Karpas-422 (cell line): Measurements from ENCODE around the gene EIF4ENIF1. TPM values are rescaled to one million over a fixed set of nuclear protein-coding genes. Genes with fewer than 3 reads are reported as not detected.
"Not testable (repeated sequence)": the region's sequence is repeated elsewhere in the genome, so short reads cannot be mapped to it uniquely, and the experiment has no call there.

Experiments used
- DNase-seq: peaks from one replicate; pipeline ENCODE4 v3.0.0-alpha.2; 2015
- H2AFZ ChIP-seq: fragments of 200-600 bp; sonication (generic); 2 replicates; pipeline ENCODE4 v1.6.1; 2014; ENCODE audit warnings: antibody characterized with exemption, low read length, mixed read lengths
- H3K27ac ChIP-seq: fragments of 200-600 bp; sonication (generic); 2 replicates; pipeline ENCODE4 v1.5.1; 2014; ENCODE audit warnings: mild to moderate bottlenecking, low read length, moderate library complexity
- H3K27me3 ChIP-seq: fragments of 200-600 bp; sonication (generic); 2 replicates; pipeline ENCODE4 v1.6.1; 2014; ENCODE audit warnings: low read length, mixed read lengths
- H3K36me3 ChIP-seq: fragments of 200-600 bp; sonication (generic); 2 replicates; pipeline ENCODE4 v1.6.1; 2014; ENCODE audit warnings: low read length, mixed read lengths; ENCODE audit not compliant: insufficient read depth
- H3K4me1 ChIP-seq: fragments of 200-600 bp; sonication (generic); 2 replicates; pipeline ENCODE4 v1.6.1; 2014; ENCODE audit warnings: mild to moderate bottlenecking, low read length, mixed read lengths
- H3K4me2 ChIP-seq: fragments of 200-600 bp; sonication (generic); 2 replicates; pipeline ENCODE4 v1.6.1; 2014; ENCODE audit warnings: low read length, low read depth, mild to moderate bottlenecking; ENCODE audit not compliant: poor library complexity, severe bottlenecking
- H3K4me3 ChIP-seq: fragments of 200-600 bp; sonication (generic); 2 replicates; pipeline ENCODE4 v1.5.1; 2014; ENCODE audit warnings: mild to moderate bottlenecking, antibody characterized with exemption, low read length, mixed read lengths
- H3K79me2 ChIP-seq: fragments of 200-600 bp; sonication (generic); 2 replicates; pipeline ENCODE4 v1.6.1; 2014; ENCODE audit warnings: mild to moderate bottlenecking, low read length, mixed read lengths
- H3K9ac ChIP-seq: fragments of 200-600 bp; sonication (generic); 2 replicates; pipeline ENCODE4 v1.6.0; 2014; ENCODE audit warnings: low read length
- H3K9me2 ChIP-seq: fragments of 200-600 bp; sonication (generic), shearing (Covaris generic); replicated peaks from 2 replicates; pipeline ENCODE4 v1.6.0; 2014; ENCODE audit warnings: mild to moderate bottlenecking, low read length, moderate library complexity; ENCODE audit not compliant: insufficient read depth
- H3K9me3 ChIP-seq: fragments of 300-700, 200-600 bp; sonication (generic); 2 replicates; pipeline ENCODE4 v1.6.1; 2014; ENCODE audit warnings: low read length, mixed read lengths
- H4K20me1 ChIP-seq: fragments of 200-600 bp; sonication (generic); 2 replicates; pipeline ENCODE4 v1.6.1; 2014; ENCODE audit warnings: mild to moderate bottlenecking, antibody characterized with exemption, low read length, low read depth; ENCODE audit not compliant: insufficient read depth
- total RNA-seq: library from RNA; depleted of rRNA; stranded (reverse); fragments of >200 nt; shearing (Covaris generic); gene quantifications from 2 replicates; pipeline ENCODE4 v1.2.3, GENCODE V29; 2014; ENCODE audit warnings: low replicate concordance; rRNA removed

EIF4ENIF1 gene
- 25.4 and 36.1 TPM in 2 replicates for total RNA-seq

DNA sequence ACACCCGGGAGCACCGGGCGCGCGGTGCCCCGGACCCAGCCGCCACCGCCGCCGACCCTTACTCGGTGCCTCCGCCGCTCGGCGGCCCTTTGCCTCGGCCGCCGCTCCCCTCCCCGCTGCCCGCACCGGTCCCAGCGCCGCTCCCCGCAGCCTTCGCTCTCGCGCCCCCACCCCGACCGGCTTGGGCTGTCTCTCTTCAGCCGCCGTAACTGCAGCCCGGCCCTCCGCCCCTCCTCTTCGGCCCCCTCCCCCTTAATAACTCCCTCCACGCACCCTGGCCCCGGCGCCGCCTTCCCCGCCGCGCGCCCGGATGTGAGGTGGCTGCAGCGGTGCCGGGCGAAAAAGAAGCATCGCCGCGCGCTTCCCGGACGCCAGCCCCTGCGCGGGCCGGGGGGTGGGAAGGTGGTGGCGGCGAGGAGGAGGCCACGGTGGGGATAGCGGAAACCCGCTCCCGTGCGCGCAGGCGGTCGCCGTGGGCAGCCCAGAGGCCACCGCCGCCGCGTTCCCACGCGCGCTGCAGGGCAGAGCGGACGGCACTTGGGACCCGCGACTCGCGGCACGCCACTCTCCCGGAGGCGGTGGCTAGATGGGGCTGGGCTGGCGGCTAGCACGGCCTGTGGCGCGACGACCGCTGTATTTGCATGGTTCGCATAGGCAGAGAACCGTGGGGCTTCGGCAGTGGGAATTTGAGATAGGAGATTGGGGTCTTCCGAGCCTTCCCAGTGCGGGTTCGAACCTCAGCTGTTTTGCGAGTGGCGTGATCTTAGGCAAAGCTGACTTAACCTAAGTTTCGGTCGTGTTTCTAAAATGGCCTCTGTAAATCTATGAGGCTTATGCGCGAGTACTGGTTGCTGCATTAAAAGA is at the start of gene EIF4ENIF1:
TSS of gene EIF4ENIF1 (minus strand) at position 211 of the 864 bp plus-strand sequence. CDS start 1,124 bp downstream, outside the sequence.
- Histone ChIP-seq H3K9me2 (no peaks in the 10 kb centered on the region), H4K20me1 (0 out of 2 replicates have a peak, but pooled peaks cover 4% of the 10 kb centered on the region), H3K27me3 (no peaks in the 10 kb centered on the region), H3K9me3 (no peaks in the 10 kb centered on the region), H2AFZ (0 out of 2 replicates have a peak within 1 kb of the TSS, but pooled peaks have one; percentile 16), H3K27ac (peak within 1 kb of the TSS; percentile 99), H3K36me3 (peaks cover 16% of the 10 kb centered on the region), H3K4me2 (peak within 1 kb of the TSS; percentile 92), H3K79me2 (peaks cover 48% of the 10 kb centered on the region), H3K4me3 (peak within 1 kb of the TSS; percentile 94), H3K4me1 (peaks cover 51% of the 10 kb centered on the region), H3K9ac (peak within 1 kb of the TSS; percentile 87)
- peak; percentile 95 for DNase-seq

GRCh38 chr22:31538815-31539214 is 49.2 kb upstream of the EIF4ENIF1 start:
- H3K27ac ChIP-seq: no peak overlapping the region
- H3K4me2 ChIP-seq: no peak overlapping the region
- no peaks in the 10 kb centered on the region for H3K9me3 ChIP-seq
- no peak overlapping the region for H3K4me3 ChIP-seq
- no peaks in the 10 kb centered on the region for H4K20me1 ChIP-seq
- H3K36me3 ChIP-seq: peaks cover 10% of the 10 kb centered on the region
- H3K4me1 ChIP-seq: no peaks in the 10 kb centered on the region
- no peaks in the 10 kb centered on the region for H3K9me2 ChIP-seq
- H3K9ac ChIP-seq: no peak overlapping the region
- H3K27me3 ChIP-seq: no peaks in the 10 kb centered on the region
- peaks cover 24% of the 10 kb centered on the region for H3K79me2 ChIP-seq
- no peak for DNase-seq
- no peak overlapping the region for H2AFZ ChIP-seq

- Histone ChIP-seq H3K27ac (peak overlapping the region; percentile 17; the same call in 1 of the 2 replicates), H3K9me2 (no peaks in the 10 kb centered on the region), H3K4me1 (no peaks in the 10 kb centered on the region), H3K4me2 (no peak overlapping the region), H4K20me1 (no peaks in the 10 kb centered on the region), H3K36me3 (peaks cover 10% of the 10 kb centered on the region), H2AFZ (no peak overlapping the region), H3K4me3 (no peak overlapping the region), H3K27me3 (no peaks in the 10 kb centered on the region), H3K79me2 (peaks cover 20% of the 10 kb centered on the region), H3K9me3 (no peaks in the 10 kb centered on the region), H3K9ac (no peak overlapping the region)
- no peak for DNase-seq
These were observed 47.4 kb upstream of the EIF4ENIF1 start for GRCh38 chr22:31537019-31537535.

DNA sequence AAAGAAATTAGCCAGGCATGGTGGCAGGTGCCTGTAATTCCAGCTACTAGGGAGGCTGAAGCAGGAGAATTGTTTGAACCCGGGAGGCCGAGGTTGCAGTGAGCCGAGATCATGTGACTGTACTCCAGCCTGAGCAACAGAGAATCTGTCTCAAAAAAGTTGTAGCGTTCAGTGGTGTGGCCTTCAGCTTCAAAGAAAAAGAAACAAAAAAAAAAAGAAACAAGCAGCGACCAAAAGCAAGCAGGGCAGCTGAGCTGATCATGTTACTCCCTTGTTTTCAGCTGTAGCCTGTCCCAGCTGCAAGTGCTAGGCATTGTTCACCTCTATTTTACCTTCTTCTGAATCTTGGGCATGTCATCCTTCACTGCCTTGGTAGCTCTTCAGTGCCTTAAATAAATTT is 43.7 kb upstream of the EIF4ENIF1 start:
- H3K27ac ChIP-seq: no peak overlapping the region

DNA sequence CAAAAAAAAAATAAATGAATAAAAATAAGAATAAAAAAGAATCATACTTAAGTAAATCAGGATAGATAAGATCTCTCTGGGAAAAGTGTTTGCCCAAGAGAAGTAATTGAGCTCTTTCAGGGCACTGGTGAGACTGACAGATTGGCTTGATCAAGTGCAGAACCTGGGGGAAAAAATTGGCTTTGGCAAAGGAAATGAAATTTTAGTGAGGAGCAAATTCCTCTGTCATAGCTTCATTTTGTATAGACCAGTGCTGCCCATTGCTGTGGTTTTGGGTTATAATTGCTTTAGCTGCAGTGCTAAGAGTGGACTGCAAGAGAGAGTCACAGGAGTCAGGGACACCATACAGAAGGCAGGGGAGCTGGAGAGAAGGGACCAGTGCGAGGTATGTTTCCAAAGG is 42.4 kb upstream of the EIF4ENIF1 start:
- H3K27me3 ChIP-seq: no peaks in the 10 kb centered on the region
- H3K27ac ChIP-seq: no peak overlapping the region
- H3K9ac ChIP-seq: no peak overlapping the region
- peaks cover 14% of the 10 kb centered on the region for H3K36me3 ChIP-seq
- H3K4me1 ChIP-seq: no peaks in the 10 kb centered on the region
- no peak for DNase-seq
- H3K79me2 ChIP-seq: peaks cover 30% of the 10 kb centered on the region
- no peaks in the 10 kb centered on the region for H4K20me1 ChIP-seq
- H3K9me3 ChIP-seq: no peaks in the 10 kb centered on the region
- H2AFZ ChIP-seq: no peak overlapping the region
- H3K4me2 ChIP-seq: no peak overlapping the region
- no peak overlapping the region for H3K4me3 ChIP-seq
- H3K9me2 ChIP-seq: no peaks in the 10 kb centered on the region

More for the DNA sequence above, 43.7 kb upstream of the EIF4ENIF1 start:
- no peaks in the 10 kb centered on the region for H3K9me2 ChIP-seq
- no peak for DNase-seq
- no peak overlapping the region for H2AFZ ChIP-seq
- no peaks in the 10 kb centered on the region for H4K20me1 ChIP-seq
- no peak overlapping the region for H3K4me3 ChIP-seq
- H3K4me2 ChIP-seq: no peak overlapping the region
- no peaks in the 10 kb centered on the region for H3K4me1 ChIP-seq
- no peaks in the 10 kb centered on the region for H3K27me3 ChIP-seq
- no peaks in the 10 kb centered on the region for H3K9me3 ChIP-seq
- H3K79me2 ChIP-seq: peaks cover 20% of the 10 kb centered on the region
- peaks cover 14% of the 10 kb centered on the region for H3K36me3 ChIP-seq
- no peak overlapping the region for H3K9ac ChIP-seq

DNA sequence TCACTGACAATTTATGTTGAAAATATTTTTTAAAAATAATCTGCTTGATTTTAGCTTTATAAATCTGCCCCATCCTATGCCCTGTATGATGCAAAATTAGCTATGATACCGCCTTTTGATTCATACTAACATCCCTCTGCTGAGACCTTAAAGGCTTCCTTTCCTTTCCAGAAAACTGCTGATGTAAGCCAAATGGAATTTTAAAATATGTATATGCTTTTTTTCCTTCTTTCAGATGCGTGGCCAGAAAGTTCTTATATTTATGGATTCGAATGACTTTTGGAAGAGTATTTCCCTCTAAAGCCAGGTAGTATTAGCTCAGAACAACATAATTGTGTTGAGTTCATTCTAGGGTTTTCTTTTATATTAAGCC is 41.2 kb upstream of the EIF4ENIF1 start:
- Histone ChIP-seq H4K20me1 (no peaks in the 10 kb centered on the region), H3K27me3 (no peaks in the 10 kb centered on the region), H3K4me2 (no peak overlapping the region), H3K9ac (no peak overlapping the region), H3K9me3 (no peaks in the 10 kb centered on the region), H3K4me1 (no peaks in the 10 kb centered on the region), H3K36me3 (peaks cover 14% of the 10 kb centered on the region), H2AFZ (no peak overlapping the region), H3K9me2 (no peaks in the 10 kb centered on the region), H3K4me3 (no peak overlapping the region), H3K79me2 (peaks cover 39% of the 10 kb centered on the region), H3K27ac (no peak overlapping the region)
- DNase-seq: no peak

- DNase-seq: no peak
- no peak overlapping the region for H2AFZ ChIP-seq
- no peaks in the 10 kb centered on the region for H3K27me3 ChIP-seq
- H3K79me2 ChIP-seq: peaks cover 77% of the 10 kb centered on the region
- no peak overlapping the region for H3K4me3 ChIP-seq
- no peak overlapping the region for H3K4me2 ChIP-seq
- H3K27ac ChIP-seq: no peak overlapping the region
- H3K4me1 ChIP-seq: no peaks in the 10 kb centered on the region; the same call in 1 of the 2 replicates
- H3K9me2 ChIP-seq: no peaks in the 10 kb centered on the region
- H3K9me3 ChIP-seq: no peaks in the 10 kb centered on the region
- no peak overlapping the region for H3K9ac ChIP-seq
- H3K36me3 ChIP-seq: peaks cover 12% of the 10 kb centered on the region
- H4K20me1 ChIP-seq: no peaks in the 10 kb centered on the region
These were observed 36.6 kb upstream of the EIF4ENIF1 start for GRCh38 chr22:31526270-31526669.

- not testable (repeated sequence) for H2AFZ ChIP-seq, DNase-seq
These were observed 34.5 kb upstream of the EIF4ENIF1 start for GRCh38 chr22:31524132-31524531.

More at GRCh38 chr22:31524132-31524531, 34.5 kb upstream of the EIF4ENIF1 start:
- not testable (repeated sequence) for H3K9ac ChIP-seq, H3K27me3 ChIP-seq, H3K9me2 ChIP-seq, H3K9me3 ChIP-seq, H3K4me1 ChIP-seq, H3K4me3 ChIP-seq, H3K27ac ChIP-seq, H3K4me2 ChIP-seq, H4K20me1 ChIP-seq
- peaks cover 15% of the 10 kb centered on the region for H3K36me3 ChIP-seq
- peaks cover 96% of the 10 kb centered on the region for H3K79me2 ChIP-seq
